Stimulated activated CD4-positive, alpha-beta T cell treated with anti-CD3 and anti-CD28 coated beads, Interleukin-1b, Interleukin-23, amount 100 ng/mL, for 4 hours (primary cell): ENCODE data around the gene PPP1R3F.
"Not testable (repeated sequence)": the region's sequence is repeated elsewhere in the genome, so short reads cannot be mapped to it uniquely, and the experiment has no call there.

Experiments used
- DNase-seq, 2 donors: peaks; one replicate each; pipeline ENCODE4 v3.0.0-alpha.2; 2020; ENCODE audit warnings: low read depth in 2 of 2

Gene PPP1R3F

DNA sequence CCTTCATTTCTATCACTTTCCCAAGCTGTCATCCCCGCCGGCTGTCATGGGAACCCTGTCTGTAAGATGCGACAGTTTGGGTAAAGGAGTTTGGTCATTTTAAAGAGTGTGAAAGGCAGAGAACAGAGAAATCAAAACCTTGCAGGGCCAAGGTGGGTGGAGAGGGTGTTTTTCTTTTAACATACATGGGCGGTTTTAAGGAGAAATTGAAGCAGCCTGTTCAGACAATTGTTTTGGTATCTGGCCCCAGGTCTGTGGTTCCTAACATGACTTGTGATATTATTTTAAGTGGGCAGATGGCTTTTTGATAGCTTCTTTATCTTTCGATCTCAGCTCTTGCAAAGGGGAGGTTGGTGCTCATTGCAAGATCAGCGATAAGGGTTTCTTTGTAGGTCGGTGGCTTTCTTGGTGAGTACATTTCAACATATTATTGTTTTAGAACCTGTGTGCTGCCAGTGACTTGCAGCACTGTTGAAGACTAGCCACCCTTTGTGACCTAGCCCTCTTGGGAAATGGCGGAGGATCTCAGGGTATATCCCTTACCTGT is 3.7 kb downstream of the PPP1R3F start:
- DNase-seq = no peak

DNA sequence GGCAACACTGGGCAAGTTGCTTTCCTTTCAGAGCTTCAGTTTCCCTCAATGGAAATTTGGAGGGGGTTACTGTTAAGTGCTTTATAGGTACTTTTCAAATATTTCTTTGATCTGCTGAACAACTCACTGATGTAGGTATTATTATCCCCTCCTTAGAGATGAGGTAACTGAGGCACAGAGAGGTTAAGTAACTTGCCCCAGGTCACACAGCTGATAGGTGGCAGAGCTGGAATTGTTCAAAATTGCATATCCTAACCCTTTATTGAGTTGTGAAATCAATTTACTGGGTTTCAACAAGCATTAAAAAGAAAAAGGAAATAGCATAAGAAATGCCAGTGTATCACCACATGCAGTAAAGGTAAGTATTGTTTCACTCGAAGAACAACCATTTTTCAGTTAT is 6.6 kb downstream of the PPP1R3F start:
- DNase-seq = no peak

DNA sequence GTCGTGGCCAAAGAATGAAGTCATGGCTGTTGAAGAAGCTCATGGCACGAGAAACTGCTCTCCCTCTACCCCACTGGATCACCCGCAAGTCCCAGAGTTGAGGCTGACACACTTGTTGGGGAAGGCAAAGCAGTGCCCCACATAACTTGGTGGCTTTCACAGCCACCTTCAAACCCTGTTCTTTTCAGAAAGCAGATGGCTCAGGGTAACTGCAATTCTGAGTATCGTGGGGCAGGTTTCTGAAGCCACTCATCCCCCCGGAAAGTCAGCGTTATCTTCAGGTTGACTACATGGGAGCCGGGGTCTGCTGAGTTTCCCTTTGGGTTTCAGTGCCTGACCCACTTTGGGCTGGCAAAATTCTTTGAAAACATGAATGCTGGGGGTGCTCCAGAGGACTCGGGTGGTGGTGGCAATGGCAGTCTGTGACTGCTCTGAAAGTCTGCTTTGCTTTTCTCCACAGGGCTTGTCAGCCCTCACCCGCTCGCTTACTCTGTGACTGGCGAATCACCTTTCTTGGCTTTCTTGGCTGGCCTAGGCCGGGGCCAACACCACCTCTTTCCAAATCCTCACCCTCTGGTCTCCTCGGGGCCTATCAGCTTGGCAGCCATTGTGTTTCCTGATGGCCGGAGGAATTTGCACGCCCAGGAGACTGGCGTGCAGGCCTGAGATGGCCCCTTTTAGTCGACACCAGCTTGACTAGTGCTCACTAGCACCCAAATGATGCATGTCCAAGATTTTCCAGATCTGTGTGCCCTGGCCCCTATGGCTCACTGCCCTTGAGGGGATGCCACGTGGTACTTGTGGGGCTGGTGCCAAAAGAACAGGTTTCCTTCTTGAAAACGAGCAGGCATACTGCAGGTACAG is 7.3 kb downstream of the PPP1R3F start:
- DNase-seq = no peak

DNA sequence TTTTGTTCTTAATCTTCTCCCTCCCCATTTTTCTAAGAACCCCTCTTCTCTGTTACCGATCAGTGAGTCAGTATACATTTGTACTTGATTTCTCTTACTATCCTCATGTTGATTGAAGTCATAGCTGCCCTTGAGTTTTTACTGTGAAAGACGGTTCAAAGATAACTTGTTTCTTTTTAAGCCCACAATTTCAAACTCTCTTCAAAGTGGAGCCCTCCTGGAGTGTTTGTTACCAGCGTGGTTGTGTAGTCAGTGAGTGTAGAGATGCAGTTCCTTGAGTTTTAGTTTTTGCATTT is 7.9 kb downstream of the PPP1R3F start:
- no peak for DNase-seq

DNA sequence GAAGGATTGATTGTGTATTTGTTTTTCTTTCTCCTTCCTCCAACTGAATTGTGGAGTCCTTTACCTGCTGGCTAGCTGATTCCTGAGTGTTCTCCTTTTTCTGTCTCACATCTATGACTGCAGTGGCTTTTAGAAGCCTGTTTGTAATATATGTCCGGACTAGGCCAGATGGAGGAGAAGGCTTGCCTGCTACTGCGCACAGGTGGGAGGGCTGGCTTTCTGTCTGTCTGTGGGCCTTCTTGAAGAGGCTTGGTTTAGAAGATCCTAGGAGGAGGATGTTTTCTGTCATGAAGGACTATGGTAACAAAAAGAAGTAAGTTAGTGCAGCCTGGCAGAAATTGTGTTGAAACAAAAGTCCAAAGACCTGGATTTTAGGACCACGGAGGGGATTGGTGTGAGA is 8.5 kb downstream of the PPP1R3F start:
- DNase-seq = no peak

DNA sequence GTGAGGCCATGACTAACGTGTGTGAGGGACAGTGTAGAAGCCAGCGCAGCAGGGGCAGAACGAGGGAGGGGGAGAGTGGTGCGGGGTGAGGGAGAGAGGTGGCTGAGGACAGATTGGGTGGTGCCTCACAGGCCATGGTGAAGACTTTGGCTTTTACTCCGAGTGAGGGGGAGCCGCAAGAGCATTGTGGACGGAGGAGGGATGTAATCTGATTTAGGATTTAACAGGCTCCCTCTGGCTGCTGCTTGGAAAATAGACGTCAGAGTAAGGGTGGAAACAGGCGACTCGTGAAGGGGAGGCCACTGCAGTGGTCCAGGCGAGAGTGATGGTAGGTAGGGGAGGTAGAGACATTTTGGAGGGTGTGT is 13.0 kb downstream of the PPP1R3F start:
- no peak for DNase-seq

DNA sequence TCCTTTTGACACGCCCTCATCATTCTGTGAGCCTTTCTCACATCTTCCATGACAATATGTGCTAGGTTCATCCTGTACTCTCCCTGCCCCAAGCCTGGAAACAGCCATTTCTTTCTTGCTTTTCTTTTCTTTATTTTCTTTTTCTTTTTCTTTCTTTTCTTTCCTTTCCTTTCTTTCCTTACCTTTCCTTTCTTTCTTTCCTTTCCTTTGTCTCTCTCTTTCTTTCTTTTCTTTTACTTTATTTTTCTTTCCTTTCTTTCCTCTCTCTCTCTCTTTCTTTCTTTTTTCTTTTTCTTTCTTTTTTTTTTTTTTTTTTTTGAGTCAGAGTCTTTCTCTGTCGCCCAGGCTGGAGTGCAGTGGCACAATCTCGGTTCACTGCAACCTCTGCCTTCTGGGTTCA is 14.6 kb downstream of the PPP1R3F start:
- no peak for DNase-seq

DNA sequence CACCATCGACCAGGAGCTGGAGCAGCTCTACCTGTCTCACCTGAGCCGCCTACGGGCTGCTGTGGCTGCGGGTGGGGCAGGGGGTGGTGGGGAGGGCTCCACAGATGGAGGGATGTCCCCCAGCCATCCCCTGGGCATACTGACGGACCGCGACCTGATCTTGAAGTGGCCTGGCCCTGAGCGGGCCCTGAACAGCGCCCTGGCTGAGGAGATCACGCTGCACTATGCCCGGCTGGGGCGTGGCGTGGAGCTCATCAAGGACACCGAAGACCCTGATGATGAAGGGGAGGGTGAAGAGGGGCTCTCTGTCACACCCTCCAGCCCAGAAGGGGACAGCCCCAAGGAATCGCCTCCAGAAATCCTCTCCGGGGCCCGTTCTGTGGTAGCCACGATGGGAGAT is 16.5 kb downstream of the PPP1R3F start:
- no peak for DNase-seq

DNA sequence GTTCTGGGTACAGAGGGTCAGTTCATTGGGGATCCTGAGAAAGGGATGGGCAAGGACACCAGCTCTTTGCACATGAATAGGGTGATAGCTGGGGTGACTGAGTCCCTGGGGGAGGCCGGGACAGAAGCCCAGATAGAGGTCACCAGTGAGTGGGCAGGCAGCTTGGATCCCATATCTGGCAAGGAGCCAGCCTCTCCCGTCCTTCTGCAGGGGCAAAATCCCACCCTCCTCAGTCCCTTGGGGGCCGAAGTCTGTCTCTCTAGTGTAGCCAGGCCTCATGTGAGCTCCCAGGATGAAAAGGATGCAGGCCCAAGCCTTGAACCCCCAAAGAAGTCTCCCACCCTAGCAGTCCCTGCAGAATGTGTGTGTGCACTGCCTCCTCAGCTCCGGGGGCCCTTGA is 17.0 kb downstream of the PPP1R3F start:
- DNase-seq = no peak

DNA sequence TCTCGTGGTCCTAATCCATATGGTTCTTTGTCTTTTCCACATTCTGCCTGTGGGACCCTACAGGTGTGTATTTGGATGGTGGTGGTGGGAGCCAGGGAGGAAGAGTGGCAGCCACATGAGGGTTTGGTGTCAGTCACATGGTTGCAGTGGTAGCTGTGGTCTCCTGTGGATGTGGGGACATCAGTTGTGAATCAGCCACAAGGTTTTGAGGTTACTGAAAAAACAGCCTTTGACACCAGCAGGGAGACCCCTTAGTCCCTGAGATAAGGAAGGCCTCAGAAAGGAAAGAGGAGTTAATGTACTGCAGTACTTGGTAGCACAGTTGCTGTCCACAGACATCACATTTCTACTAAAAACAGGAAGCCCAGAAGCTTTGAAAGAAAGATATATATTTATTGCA is 18.1 kb downstream of the PPP1R3F start:
- no peak for DNase-seq

DNA sequence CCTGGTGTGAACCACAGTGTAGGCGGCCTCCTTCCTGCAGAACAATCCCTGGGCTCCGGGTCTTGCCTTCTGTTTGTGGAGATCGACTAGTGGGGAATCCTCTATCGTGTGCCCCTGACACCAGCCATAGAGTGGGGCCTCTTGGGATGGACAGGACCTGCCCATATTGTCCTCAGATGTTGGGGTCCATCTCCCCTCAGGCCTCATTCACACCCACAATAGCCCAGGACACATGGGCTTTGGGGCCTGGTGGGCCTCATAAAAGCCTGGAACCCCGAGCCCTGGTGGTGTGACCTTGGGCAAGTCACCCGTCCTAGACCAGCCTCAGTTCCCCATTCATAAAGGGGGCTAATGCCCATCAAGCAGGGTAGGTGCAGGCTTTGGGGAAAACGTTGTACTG is 20.6 kb downstream of the PPP1R3F start:
- DNase-seq = no peak

DNA sequence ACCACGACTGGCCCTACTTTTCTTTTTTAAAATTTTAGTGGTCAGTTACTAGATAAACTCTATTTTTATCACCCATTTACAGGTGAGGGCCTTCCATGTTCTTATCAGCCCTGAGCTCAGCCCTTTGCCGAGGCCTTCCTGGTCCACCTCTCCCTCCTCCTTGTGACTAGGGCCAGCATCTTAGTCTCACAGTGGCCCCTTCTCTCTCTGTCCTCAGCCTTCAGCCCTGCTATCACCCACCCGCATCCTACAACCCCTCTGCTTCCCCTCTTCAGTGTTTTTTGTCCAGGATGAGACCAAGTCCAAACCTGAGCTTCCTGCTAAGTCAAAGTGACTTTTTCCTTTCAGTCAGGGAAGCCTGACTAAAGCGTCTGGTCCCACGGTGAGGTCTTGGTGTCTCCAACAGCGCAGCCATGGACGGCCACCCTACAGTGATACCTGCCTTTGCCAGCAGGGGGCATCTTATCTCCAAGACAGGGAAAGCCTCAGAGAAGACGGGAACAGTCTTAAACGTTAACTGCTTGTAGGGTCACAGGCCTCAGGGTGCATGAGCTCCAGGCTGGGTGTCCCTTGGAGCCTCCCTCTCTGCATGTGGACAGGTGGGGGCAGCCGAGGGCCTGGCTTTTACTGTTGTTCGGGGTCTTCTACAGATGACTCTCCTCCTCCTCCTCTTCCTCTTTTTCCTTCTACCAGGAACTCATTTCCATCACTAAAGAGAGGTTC is 22.2 kb downstream of the PPP1R3F start:
- peak; percentile 60 to 61 for DNase-seq

DNA sequence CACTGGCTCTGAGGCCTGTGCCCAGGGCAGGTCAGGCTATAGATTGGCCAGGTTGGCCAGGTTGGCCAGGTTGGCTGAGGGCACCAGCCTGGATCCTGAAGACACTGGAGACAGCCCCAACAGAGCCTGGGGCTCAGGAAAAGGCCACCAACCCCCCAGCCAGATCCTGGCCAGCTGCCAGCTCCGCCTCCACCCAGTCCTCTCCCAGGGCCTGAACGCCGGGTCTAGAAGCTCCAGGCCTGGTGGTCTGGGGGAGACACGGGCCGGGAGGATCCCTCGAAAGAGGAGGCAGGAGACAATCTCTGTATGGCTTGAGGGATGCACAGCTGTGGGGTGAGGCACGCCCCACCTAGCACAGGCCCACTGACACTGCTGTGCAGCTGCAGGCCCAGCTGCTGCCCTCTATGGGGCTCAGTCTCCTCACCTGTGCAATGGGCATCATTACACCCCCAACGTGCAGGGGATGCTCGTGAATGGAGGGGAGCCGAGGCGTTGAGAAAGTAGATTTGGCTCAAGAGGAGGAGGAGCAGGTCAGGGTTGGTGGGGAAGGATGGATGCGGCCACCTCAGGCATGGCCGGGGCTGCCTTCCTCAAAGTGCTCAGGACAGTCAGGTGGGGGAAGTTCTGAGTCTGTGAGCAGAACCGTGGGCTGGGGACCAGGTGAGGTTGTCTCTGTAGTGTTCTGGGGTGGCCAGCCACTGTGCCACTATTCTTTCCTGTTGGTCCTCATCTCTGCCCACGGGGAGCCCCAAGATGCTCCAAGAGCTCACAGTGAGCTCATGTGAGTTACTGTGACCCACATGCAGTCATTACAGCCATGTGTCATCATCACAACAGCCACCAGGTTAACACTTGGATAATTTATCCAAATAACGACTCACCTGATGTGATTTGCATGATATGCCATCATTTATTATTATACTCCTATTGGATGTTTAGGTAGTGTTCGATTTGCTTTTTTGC is 23.1 kb downstream of the PPP1R3F start:
- no peak for DNase-seq

DNA sequence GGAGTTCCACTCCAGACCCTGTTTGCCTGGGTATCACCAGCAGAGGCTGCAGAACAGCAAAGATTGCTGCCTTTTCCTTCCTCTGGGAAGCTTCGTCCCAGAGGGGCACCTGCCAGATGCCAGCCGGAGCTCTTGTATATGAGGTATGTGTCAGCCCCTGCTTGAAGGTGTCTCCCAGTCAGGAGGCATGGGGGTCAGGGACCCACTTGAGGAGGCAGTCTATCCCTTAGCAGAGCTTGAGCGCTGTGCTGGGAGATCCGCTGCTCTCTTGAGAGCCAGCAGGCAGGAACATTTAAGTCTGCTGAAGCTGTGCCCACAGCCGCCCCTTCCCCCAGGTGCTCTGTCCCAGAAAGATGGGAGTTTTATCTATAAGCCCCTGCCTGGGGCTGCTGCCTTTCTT is 29.7 kb downstream of the PPP1R3F start:
- not testable (repeated sequence) for DNase-seq

DNA sequence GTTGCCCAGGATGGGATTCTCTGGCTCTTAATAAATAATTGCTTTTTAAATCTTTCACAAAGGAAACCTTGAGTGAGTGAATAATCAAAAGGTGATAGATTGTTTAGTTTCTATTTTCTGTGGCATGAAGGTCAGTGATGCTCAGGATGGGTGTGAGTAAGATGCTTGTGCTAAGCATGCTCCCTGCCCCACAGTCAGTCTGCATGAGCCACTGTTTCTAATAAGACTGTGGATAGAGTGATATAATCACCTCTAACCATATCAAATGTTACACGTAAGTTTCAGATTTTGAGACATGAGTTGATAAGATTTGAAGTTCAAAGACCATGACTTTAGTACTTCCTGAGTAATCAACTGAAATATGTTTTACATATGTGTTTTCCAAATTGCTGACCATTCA is 31.1 kb downstream of the PPP1R3F start:
- DNase-seq = no peak

DNA sequence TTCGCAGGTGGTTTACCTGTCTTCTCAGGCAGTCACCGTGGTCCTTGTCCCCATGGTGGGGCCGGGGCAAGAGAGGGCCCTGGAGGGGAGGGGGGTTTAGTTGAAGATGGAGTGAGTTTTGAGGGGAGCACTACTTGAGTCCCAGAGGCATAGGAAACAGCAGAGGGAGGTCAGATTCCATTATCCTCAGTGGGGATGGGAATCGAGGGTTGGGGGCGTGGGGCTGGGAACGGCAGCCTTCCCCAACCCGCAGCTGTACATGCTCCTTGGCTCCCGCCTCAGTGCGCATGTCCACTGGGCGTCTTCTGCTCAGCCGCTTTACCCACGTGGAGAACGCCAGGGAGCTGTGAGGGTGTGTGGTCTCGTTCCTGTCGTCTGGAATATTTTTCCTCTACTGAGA is 33.8 kb downstream of the PPP1R3F start, which contains the start of gene GAGE10:
GAGE10 (plus strand) TSS at position 301 of the 400 bp plus-strand sequence. CDS start 1,214 bp downstream, outside the sequence.
- no peak for DNase-seq

DNA sequence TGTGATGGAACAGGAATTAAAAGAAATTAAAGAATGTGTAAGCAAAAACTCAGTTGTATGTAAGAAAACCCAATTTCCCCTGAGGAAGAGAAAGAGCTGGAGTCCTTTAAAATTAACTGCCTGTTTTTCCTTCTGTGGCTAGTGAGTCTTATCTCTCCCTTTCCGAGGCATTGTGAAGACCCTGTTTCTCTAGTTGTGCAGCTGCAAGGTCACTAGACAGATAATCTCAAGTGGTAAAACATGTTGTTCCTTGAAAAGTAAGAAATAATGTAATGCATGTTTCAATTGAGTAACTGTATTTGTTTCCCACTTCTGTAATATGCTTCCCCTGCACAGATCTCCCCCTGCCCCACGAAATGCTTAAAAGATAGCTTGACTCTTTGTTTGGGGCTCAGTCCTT is 38.2 kb downstream of the PPP1R3F start:
- not testable (repeated sequence) for DNase-seq

DNA sequence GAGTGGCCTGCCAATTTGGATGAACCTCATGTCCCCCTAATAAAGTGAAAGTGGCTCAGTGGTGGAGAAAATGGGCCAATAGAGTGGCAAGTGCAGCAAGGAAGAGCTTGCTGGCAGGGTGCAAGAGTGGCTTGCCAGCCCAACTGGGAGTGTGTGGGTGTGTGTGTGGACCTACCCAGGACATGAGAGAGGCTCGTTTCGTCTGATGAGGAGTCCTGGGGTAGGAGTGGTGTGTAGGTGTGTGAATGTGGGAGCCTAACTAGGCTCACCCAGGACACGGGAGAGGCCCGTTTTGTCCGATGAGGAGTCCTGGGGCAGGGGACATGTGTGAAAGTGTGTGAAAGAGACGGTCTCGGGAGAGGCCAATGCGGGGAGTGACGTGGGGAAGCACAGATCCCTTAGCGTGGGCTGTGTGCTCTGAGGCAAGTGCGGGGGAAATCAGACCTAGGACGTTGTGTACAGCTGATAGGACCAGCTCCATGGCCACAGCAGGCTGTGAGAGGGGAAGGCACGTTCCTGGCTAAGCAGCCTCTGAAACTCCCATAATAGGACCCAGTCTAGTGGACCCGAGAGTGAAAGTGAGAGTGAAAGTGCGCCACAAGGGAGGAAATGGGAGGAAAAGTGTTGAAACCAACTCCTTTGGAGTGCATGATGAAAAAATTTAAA is 39.1 kb downstream of the PPP1R3F start:
- DNase-seq = no peak

DNA sequence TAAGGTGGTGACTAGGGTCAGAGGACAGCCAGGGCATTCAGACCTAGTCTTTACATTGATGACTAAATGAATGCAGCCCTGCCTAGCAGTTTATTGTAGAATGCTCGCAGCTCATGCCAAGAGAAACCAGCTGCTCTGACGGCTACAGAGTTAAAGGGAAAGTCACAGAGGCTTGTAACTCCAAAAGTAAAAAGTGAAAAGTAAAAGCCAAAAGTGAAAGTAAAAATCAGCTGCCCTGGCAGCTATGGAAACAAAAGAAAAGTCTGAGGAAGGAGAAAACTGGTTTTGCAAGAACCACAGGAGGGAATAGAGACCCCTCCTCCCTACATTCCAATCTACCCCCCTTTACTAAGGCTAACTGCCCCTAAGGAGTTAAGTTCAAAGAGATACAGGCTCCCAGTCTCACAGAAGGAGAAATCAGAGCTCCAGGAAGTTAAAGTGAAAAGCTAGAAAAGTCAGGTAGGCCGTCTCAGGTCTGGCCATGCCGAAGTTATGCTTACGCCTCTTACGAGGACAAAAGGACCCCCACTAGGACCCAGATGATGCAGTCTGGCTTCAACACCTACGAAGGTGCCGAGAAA is 39.9 kb downstream of the PPP1R3F start:
- no peak for DNase-seq

DNA sequence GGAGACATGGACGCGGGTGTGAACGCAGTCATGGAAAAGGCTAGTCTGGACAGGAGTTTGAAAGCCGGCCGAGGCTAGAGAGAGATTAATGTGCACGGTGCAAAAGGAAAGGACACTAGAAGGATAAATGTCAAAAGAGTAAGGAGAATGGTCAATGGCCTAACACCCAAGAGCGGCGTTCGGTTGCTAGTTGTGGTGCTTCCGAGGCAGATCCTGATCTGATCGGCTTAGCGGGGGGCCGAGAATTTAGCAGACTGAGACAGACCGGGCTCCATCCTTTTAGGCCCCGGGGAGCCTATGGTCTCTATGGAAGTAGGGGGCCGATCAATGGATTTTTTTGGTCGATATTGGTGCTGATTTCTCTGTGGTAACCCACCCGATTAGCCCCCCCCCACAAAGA is 40.8 kb downstream of the PPP1R3F start:
- no peak for DNase-seq

DNA sequence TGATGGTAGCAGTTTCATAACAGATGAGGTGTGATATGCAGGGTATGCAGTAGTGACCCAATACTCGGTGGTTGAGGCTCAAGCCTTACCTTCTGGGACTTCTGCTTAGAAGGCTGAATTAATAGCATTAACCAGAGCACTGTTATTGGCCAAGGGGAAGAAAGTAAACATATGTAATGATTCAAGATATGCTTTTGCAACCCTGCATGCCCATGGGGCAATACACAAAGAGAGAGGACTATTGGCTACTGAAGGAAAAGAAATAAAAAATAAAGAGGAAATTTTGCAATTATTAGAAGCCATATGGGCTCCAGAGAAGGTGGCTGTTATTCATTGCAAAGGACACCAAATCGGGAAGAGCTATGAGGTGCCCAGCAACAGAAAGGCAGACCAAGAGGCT is 42.6 kb downstream of the PPP1R3F start:
- no peak for DNase-seq
